Lung (tissue), 12 donors: ENCODE measurements around the gene MYH10. TPM values are rescaled to one million over a fixed set of nuclear protein-coding genes. Genes with fewer than 3 reads are reported as not detected.
A peak's percentile ranks its signal among the peaks of the same experiment; 100 is the strongest.

Experiments
- ATAC-seq: fragments of 200-7000 bp; cut with Tn5 transposase; one replicate; pipeline ENCODE4 v1.9.1; 2020; ENCODE audit warnings: moderate number of reproducible peaks; ENCODE audit not compliant: insufficient read depth, low FRiP score
- DNase-seq, 3 donors: peaks; one replicate each; pipeline ENCODE4 v3.0.0-alpha.2; 2013 to 2017
- H3K27ac ChIP-seq, 2 donors: one replicate each; pipeline ENCODE4 v1.5.1; 2013; ENCODE audit warnings: mild to moderate bottlenecking in 2 of 2, moderate library complexity in 2 of 2, control low read depth in 1 of 2, inconsistent platforms in 1 of 2, low read depth in 1 of 2, low read length in 1 of 2
- H3K27me3 ChIP-seq, 3 donors: one replicate each; pipeline ENCODE4 v1.5.1; 2013; ENCODE audit warnings: low read length in 2 of 3; ENCODE audit not compliant: control insufficient read depth in 3 of 3, insufficient read depth in 3 of 3
- H3K36me3 ChIP-seq, 4 donors: one replicate each; pipeline ENCODE4 v1.5.1; 2013; ENCODE audit warnings: low read length in 4 of 4, mild to moderate bottlenecking in 1 of 4, moderate library complexity in 1 of 4; ENCODE audit not compliant: control insufficient read depth in 4 of 4, insufficient read depth in 4 of 4
- H3K4me1 ChIP-seq, 5 donors: one replicate each; pipeline ENCODE4 v1.5.1; 2013; ENCODE audit warnings: low read length in 5 of 5, mild to moderate bottlenecking in 2 of 5, moderate library complexity in 1 of 5; ENCODE audit not compliant: control insufficient read depth in 5 of 5, insufficient read depth in 5 of 5
- H3K4me3 ChIP-seq: one replicate; pipeline ENCODE4 v1.5.1; 2013; ENCODE audit warnings: mild to moderate bottlenecking, control low read depth, moderate library complexity
- H3K9ac ChIP-seq, 2 donors: one replicate each; pipeline ENCODE4 v1.5.1; 2013; ENCODE audit warnings: low read length in 2 of 2, control low read depth in 1 of 2; ENCODE audit not compliant: insufficient read depth in 1 of 2
- H3K9me3 ChIP-seq, 4 donors: one replicate each; pipeline ENCODE4 v1.5.1; 2013; ENCODE audit warnings: low read length in 3 of 4, mild to moderate bottlenecking in 1 of 4, moderate library complexity in 1 of 4; ENCODE audit not compliant: control insufficient read depth in 4 of 4, insufficient read depth in 3 of 4
- WGBS, 2 donors: extraction: QIAGEN DNeasy Blood & Tissue Kit; methylation state at CpG; one replicate each; pipeline ENCODE4 v1.1.7; 2013; 5-methylcytosine and 5-hydroxymethylcytosine counted together
- polyA plus RNA-seq, 2 donors: library from polyadenylated mRNA; stranded (reverse); fragments of 200-250 nt; gene quantifications; one replicate each; pipeline ENCODE4 v1.2.1, GENCODE V29; 2013
- total RNA-seq, 2 donors: library from RNA; depleted of rRNA in 1 of 2; stranded (reverse); fragments of >200 nt in 1 of 2; gene quantifications; one replicate each; pipeline ENCODE4 v1.2.1, GENCODE V29; 2014 to 2021
- TF ChIP-seq, protein P1 (sequence below): IDR thresholded peaks from 2 replicates; pipeline ENCODE4 v1.5.1; 2012; ENCODE audit warnings: mild to moderate bottlenecking; ENCODE audit errors: control extremely low read depth, extremely low read depth
- donor health status: control.
- donor health status: control.
- donor health status: Bipolar disorder and iron deficiency.
- donor health status: healthy.
- donor health status: DM: yes; HTN: yes; CAD: no.

Gene MYH10
- total and polyA plus RNA-seq, 4 donors, result 9.6 to 194 (median 44.7) TPM

DNA sequence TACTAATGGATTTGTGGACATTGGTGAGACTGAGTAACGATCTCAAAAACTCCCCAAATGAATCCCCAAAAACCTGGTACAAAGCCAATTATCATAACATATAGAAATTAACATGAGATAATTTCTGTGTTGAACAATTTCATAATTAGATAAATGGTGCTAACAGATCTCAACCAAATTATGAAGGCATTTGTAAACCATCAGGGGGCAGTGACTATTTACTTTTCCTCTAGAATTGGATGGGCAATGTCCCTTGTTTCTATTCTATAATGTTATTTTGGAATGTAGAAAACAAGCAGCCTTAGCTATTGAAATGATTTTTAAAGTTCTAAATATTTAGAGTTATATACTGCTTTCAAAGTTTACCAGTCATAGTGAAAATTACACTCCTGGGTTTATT, 57.8 kb downstream of the MYH10 start:
- ATAC-seq (no peak), DNase-seq (peak in 2 of 3 donors; percentile 45 to 63)
- WGBS, 2 donors, result 85 to 90% methylated on average over 1 of the region's 1 CpG
- Histone ChIP-seq H3K9ac (peak overlapping the region in 1 of 2 donors; percentile 52), H3K4me1 (no peaks in the 10 kb centered on the region), H3K27ac (no peak overlapping the region), H3K36me3 (peaks cover 0 to 28% (median 14%) of the 10 kb centered on the region in 4 donors), H3K27me3 (no peaks in the 10 kb centered on the region), H3K9me3 (no peaks in the 10 kb centered on the region), H3K4me3 (no peak overlapping the region)
- TF ChIP-seq, protein P1, sequence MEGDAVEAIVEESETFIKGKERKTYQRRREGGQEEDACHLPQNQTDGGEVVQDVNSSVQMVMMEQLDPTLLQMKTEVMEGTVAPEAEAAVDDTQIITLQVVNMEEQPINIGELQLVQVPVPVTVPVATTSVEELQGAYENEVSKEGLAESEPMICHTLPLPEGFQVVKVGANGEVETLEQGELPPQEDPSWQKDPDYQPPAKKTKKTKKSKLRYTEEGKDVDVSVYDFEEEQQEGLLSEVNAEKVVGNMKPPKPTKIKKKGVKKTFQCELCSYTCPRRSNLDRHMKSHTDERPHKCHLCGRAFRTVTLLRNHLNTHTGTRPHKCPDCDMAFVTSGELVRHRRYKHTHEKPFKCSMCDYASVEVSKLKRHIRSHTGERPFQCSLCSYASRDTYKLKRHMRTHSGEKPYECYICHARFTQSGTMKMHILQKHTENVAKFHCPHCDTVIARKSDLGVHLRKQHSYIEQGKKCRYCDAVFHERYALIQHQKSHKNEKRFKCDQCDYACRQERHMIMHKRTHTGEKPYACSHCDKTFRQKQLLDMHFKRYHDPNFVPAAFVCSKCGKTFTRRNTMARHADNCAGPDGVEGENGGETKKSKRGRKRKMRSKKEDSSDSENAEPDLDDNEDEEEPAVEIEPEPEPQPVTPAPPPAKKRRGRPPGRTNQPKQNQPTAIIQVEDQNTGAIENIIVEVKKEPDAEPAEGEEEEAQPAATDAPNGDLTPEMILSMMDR, result no peak

DNA sequence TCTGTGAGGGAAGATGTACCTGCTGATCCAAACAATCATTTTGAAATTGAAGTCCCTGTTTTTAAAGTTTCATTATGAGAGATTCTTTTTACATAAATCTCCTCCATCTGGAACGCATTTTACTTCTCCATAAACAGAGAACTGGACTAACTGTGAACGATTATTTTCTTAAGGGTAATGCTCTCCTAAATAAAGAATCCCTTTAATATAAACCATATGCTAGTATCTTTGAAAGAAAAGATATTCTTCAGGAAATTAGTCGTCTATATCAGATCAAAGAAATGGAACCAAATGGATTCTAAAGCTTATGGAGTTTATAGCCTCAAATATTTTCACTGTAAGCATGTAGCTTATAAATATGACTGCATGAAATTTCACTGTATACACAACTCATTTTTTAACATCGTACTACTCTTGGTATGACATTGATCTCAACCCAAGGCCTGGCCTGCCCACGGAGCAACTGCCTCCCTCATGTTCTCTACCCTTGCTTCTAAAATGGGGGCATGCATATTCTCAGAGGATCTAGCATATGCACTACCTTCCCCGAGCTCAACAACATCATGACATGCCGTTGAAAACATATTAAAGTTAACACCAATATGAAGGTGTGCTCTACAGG, 66.4 kb downstream of the MYH10 start:
- Histone ChIP-seq H3K36me3 (peaks cover 2 to 53% (median 16%) of the 10 kb centered on the region in 4 donors), H3K4me1 (no peaks in the 10 kb centered on the region), H3K4me3 (no peak overlapping the region), H3K9me3 (no peaks in the 10 kb centered on the region), H3K27ac (no peak overlapping the region), H3K27me3 (no peaks in the 10 kb centered on the region), H3K9ac (no peak overlapping the region)
- TF ChIP-seq, protein P1, result no peak
- DNase-seq (no peak), ATAC-seq (no peak)
- 71 to 80% methylated on average over 7 of the region's 7 CpGs for WGBS, 2 donors

DNA sequence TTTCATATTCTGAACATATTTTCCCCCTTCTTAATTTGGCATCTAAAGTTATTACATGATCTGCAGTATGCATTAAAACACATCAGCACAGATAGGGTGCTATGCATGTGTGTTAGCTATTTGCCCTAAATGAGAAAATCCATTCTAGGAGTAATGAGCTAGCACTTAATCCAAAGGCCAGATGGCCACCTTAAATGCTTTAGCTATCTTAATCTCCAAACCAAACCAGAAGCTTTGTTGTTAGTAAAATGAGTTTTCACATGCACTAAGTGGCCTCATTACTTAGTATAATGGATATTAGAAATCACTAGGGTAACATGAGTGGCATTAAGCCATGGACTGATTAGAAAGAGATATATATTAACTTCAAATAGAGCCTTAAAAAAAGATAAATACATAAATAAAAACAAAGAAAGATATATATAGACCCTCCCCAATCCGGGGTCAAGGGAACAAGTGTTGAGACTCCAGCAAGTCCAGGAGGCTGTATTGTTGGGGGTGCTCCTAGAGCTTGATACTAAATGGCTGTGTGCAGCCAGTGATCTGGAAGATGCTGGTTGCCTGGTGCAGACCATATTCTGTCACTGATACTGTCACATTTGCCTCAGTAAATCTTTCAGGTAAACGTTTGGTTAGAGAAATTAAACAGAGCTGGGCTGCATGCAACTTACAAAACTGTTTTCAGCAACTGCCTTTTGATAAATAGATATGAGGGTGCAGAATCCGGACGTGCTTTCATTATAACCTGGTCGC, 67.3 kb downstream of the MYH10 start:
- DNase-seq, result no peak
- Histone ChIP-seq H3K9ac (no peak overlapping the region), H3K27me3 (no peaks in the 10 kb centered on the region), H3K27ac (no peak overlapping the region), H3K9me3 (no peaks in the 10 kb centered on the region), H3K36me3 (peaks cover 2 to 47% (median 13%) of the 10 kb centered on the region in 4 donors), H3K4me1 (no peaks in the 10 kb centered on the region), H3K4me3 (no peak overlapping the region)
- 84 to 87% methylated on average over 5 of the region's 5 CpGs for WGBS, 2 donors
- TF ChIP-seq, protein P1, result no peak
- no peak for ATAC-seq
